Mammary epithelial cell (primary cell): ENCODE measurements around the gene NPHP4.

Source experiments
- EZH2 ChIP-seq: IDR thresholded peaks from 2 replicates; pipeline ENCODE4 v1.6.1; 2012; ENCODE audit warnings: low read length, inconsistent platforms, borderline replicate concordance
- TF ChIP-seq, protein P1 (sequence below), 2 donors: IDR thresholded peaks in 1 of 2; conservative IDR thresholded peaks in 1 of 2; 2 replicates each; pipeline ENCODE4 v1.5.1; 2011 to 2012; ENCODE audit warnings: inconsistent platforms in 2 of 2, low read length in 2 of 2, mild to moderate bottlenecking in 2 of 2, control low read depth in 1 of 2, low read depth in 1 of 2; ENCODE audit not compliant: insufficient read depth in 1 of 2; ENCODE audit errors: extremely low read depth in 1 of 2

DNA sequence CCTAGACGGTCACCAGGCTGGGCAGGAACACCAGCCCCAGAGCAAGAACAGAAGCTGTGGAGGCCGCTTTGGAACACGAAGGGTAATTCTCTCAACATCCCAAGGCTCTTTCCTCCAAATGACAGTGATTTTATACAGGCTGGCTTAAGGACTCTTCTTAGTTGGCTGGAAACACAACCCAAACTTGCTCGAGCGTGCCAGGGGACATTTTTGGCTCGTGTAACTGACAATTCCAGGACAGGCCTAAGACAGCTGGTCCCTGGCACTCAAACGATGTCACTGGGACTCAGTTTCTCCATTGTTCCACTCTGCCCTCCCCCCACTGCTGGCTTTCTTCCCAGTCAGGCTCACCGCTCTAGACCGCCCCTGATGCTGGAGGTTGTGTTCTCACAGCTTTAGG is 164.7 kb downstream of the NPHP4 start:
- TF ChIP-seq, protein P1, sequence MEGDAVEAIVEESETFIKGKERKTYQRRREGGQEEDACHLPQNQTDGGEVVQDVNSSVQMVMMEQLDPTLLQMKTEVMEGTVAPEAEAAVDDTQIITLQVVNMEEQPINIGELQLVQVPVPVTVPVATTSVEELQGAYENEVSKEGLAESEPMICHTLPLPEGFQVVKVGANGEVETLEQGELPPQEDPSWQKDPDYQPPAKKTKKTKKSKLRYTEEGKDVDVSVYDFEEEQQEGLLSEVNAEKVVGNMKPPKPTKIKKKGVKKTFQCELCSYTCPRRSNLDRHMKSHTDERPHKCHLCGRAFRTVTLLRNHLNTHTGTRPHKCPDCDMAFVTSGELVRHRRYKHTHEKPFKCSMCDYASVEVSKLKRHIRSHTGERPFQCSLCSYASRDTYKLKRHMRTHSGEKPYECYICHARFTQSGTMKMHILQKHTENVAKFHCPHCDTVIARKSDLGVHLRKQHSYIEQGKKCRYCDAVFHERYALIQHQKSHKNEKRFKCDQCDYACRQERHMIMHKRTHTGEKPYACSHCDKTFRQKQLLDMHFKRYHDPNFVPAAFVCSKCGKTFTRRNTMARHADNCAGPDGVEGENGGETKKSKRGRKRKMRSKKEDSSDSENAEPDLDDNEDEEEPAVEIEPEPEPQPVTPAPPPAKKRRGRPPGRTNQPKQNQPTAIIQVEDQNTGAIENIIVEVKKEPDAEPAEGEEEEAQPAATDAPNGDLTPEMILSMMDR (conservative IDR thresholded peaks at IDR 0.05 in 1 of 2, IDR thresholded peaks at IDR 0.05 in 1 of 2; ENCODE audit: extremely low read depth in 1 of 2, insufficient read depth in 1 of 2, low read depth in 1 of 2, low read length in 2 of 2), result no peak
- no peak for TF ChIP-seq EZH2
